T-helper 1 cell treated with Interleukin-12 subunit alpha and Interleukin-12 subunit beta and Interleukin-4 antibody, amounts not matched to agents 30 μg/mL and 1 μg/mL, for 36 hours (primary cell): ENCODE results near the gene CRMP1.
"Not testable (repeated sequence)": the region's sequence is repeated elsewhere in the genome, so short reads cannot be mapped to it uniquely, and the experiment has no call there.

Source experiments
- H3K27ac Mint-ChIP-seq: one replicate; pipeline ENCODE4 v1.8.0; 2021; ENCODE audit warnings: mild to moderate bottlenecking, mixed read lengths
- H3K27me3 Mint-ChIP-seq: one replicate; pipeline ENCODE4 v1.8.0; 2021; ENCODE audit warnings: low read depth, mixed read lengths
- H3K36me3 Mint-ChIP-seq: one replicate; pipeline ENCODE4 v1.8.0; 2021; ENCODE audit warnings: low read depth, mixed read lengths
- H3K4me1 Mint-ChIP-seq: one replicate; pipeline ENCODE4 v1.8.0; 2021; ENCODE audit warnings: low read depth, mixed read lengths
- H3K4me3 Mint-ChIP-seq: one replicate; pipeline ENCODE4 v1.8.0; 2021; ENCODE audit warnings: mild to moderate bottlenecking, moderate library complexity, mixed read lengths
- H3K9me3 Mint-ChIP-seq: one replicate; pipeline ENCODE4 v1.8.0; 2021; ENCODE audit warnings: mixed read lengths

The CRMP1 gene

GRCh38 chr4:5839332-5839731, 53.6 kb downstream of the CRMP1 start:
- Mint-ChIP-seq H3K27ac (no peak overlapping the region), H3K27me3 (peaks cover 4% of the 10 kb centered on the region), H3K4me3 (no peak overlapping the region), H3K4me1 (no peaks in the 10 kb centered on the region), H3K36me3 (no peaks in the 10 kb centered on the region), H3K9me3 (peaks cover 4% of the 10 kb centered on the region)

GRCh38 chr4:5837483-5837882, 55.4 kb downstream of the CRMP1 start:
- H3K4me1 Mint-ChIP-seq, H3K27me3 Mint-ChIP-seq, H3K9me3 Mint-ChIP-seq: not testable (repeated sequence)

GRCh38 chr4:5836943-5837342, 55.9 kb downstream of the CRMP1 start:
- no peaks in the 10 kb centered on the region for H3K9me3 Mint-ChIP-seq
- H3K27me3 Mint-ChIP-seq: peaks cover 4% of the 10 kb centered on the region
- H3K27ac Mint-ChIP-seq: no peak overlapping the region
- no peak overlapping the region for H3K4me3 Mint-ChIP-seq
- H3K36me3 Mint-ChIP-seq: no peaks in the 10 kb centered on the region
- no peaks in the 10 kb centered on the region for H3K4me1 Mint-ChIP-seq

More at GRCh38 chr4:5837483-5837882, 55.4 kb downstream of the CRMP1 start:
- not testable (repeated sequence) for H3K36me3 Mint-ChIP-seq, H3K27ac Mint-ChIP-seq, H3K4me3 Mint-ChIP-seq

GRCh38 chr4:5828005-5828391, 64.9 kb downstream of the CRMP1 start:
- Mint-ChIP-seq H3K27me3 (peaks cover 9% of the 10 kb centered on the region), H3K4me3 (no peak overlapping the region), H3K4me1 (peaks cover 26% of the 10 kb centered on the region), H3K27ac (no peak overlapping the region), H3K36me3 (no peaks in the 10 kb centered on the region), H3K9me3 (no peaks in the 10 kb centered on the region)

- Mint-ChIP-seq H3K27me3 (peaks cover 9% of the 10 kb centered on the region), H3K36me3 (no peaks in the 10 kb centered on the region), H3K27ac (no peak overlapping the region), H3K9me3 (no peaks in the 10 kb centered on the region), H3K4me3 (no peak overlapping the region), H3K4me1 (peaks cover 30% of the 10 kb centered on the region)
These were observed 65.5 kb downstream of the CRMP1 start for GRCh38 chr4:5827108-5828004.

- no peak overlapping the region for H3K27ac Mint-ChIP-seq
- H3K27me3 Mint-ChIP-seq: peaks cover 9% of the 10 kb centered on the region
- H3K9me3 Mint-ChIP-seq: no peaks in the 10 kb centered on the region
- peaks cover 30% of the 10 kb centered on the region for H3K4me1 Mint-ChIP-seq
- H3K4me3 Mint-ChIP-seq: no peak overlapping the region
- H3K36me3 Mint-ChIP-seq: no peaks in the 10 kb centered on the region
These were observed 66.3 kb downstream of the CRMP1 start for GRCh38 chr4:5826437-5827107.

GRCh38 chr4:5825321-5826041, 67.4 kb downstream of the CRMP1 start:
- Mint-ChIP-seq H3K9me3 (no peaks in the 10 kb centered on the region), H3K4me1 (peaks cover 30% of the 10 kb centered on the region), H3K36me3 (no peaks in the 10 kb centered on the region), H3K27me3 (peaks cover 9% of the 10 kb centered on the region), H3K27ac (no peak overlapping the region), H3K4me3 (no peak overlapping the region)

- H3K27me3 Mint-ChIP-seq: peaks cover 2% of the 10 kb centered on the region
These were observed 68.3 kb downstream of the CRMP1 start for GRCh38 chr4:5824635-5825034.

GRCh38 chr4:5824227-5824626, 68.7 kb downstream of the CRMP1 start:
- Mint-ChIP-seq H3K27ac (no peak overlapping the region), H3K4me1 (peaks cover 30% of the 10 kb centered on the region), H3K27me3 (no peaks in the 10 kb centered on the region), H3K9me3 (no peaks in the 10 kb centered on the region), H3K4me3 (peak overlapping the region; percentile 35), H3K36me3 (no peaks in the 10 kb centered on the region)

More at GRCh38 chr4:5824635-5825034, 68.3 kb downstream of the CRMP1 start:
- peaks cover 30% of the 10 kb centered on the region for H3K4me1 Mint-ChIP-seq
- H3K27ac Mint-ChIP-seq: no peak overlapping the region
- no peaks in the 10 kb centered on the region for H3K9me3 Mint-ChIP-seq
- H3K4me3 Mint-ChIP-seq: peak overlapping the region; percentile 35
- H3K36me3 Mint-ChIP-seq: no peaks in the 10 kb centered on the region

GRCh38 chr4:5823542-5824211, 69.2 kb downstream of the CRMP1 start:
- peaks cover 30% of the 10 kb centered on the region for H3K4me1 Mint-ChIP-seq
- H3K4me3 Mint-ChIP-seq: peak overlapping the region; percentile 15
- no peaks in the 10 kb centered on the region for H3K36me3 Mint-ChIP-seq
- H3K9me3 Mint-ChIP-seq: no peaks in the 10 kb centered on the region
- no peaks in the 10 kb centered on the region for H3K27me3 Mint-ChIP-seq
- peak overlapping the region; percentile 23 for H3K27ac Mint-ChIP-seq

- Mint-ChIP-seq H3K4me3 (peak overlapping the region; percentile 0), H3K27me3 (no peaks in the 10 kb centered on the region), H3K9me3 (no peaks in the 10 kb centered on the region), H3K36me3 (no peaks in the 10 kb centered on the region), H3K27ac (peak overlapping the region; percentile 60), H3K4me1 (peaks cover 30% of the 10 kb centered on the region)
These were observed 70.3 kb downstream of the CRMP1 start for GRCh38 chr4:5822619-5823018.

GRCh38 chr4:5821665-5822358, 71.1 kb downstream of the CRMP1 start:
- Mint-ChIP-seq H3K27me3 (no peaks in the 10 kb centered on the region), H3K4me3 (no peak overlapping the region), H3K27ac (no peak overlapping the region), H3K9me3 (no peaks in the 10 kb centered on the region), H3K4me1 (peaks cover 22% of the 10 kb centered on the region), H3K36me3 (no peaks in the 10 kb centered on the region)

- no peaks in the 10 kb centered on the region for H3K27me3 Mint-ChIP-seq
- H3K27ac Mint-ChIP-seq: no peak overlapping the region
- no peaks in the 10 kb centered on the region for H3K9me3 Mint-ChIP-seq
- H3K36me3 Mint-ChIP-seq: no peaks in the 10 kb centered on the region
- H3K4me3 Mint-ChIP-seq: no peak overlapping the region
- H3K4me1 Mint-ChIP-seq: no peaks in the 10 kb centered on the region
These were observed 76.0 kb downstream of the CRMP1 start for GRCh38 chr4:5816851-5817375.
